IMR-90 (cell line): Measurements from ENCODE around the gene APOA4. TPM values are rescaled to one million over a fixed set of nuclear protein-coding genes. Genes with fewer than 3 reads are reported as not detected.

Experiments
- ATAC-seq: fragments of 200-7000 bp; cut with Tn5 transposase; 2 replicates; pipeline ENCODE4 v1.9.1; 2020; ENCODE audit warnings: low read depth, mild to moderate bottlenecking, moderate library complexity
- BruUV-seq: library from RNA; stranded (reverse); fragments of 400-500 nt; replicated peaks from 2 replicates; lab custom pipeline; 2021; lab: Mats Ljungman, UMichigan
- CTCF ChIA-PET: fragments of 300-600 bp; formaldehyde crosslinking; extraction: SDS; loops from one replicate; lab custom pipeline; 2021; ENCODE audit warnings: antibody characterized with exemption; lab: Yijun Ruan, JAX
- POLR2A ChIA-PET: fragments of 300-600 bp; sonication (Branson Sonifier 250); formaldehyde crosslinking; loops from one replicate; lab custom pipeline; 2022; ENCODE audit warnings: antibody characterized with exemption; ENCODE audit not compliant: unreplicated experiment; lab: Charles Lee
- DNase-seq: peaks from one replicate; pipeline ENCODE4 v3.0.0; 2013
- H2AFZ ChIP-seq: replicated peaks from 2 replicates; pipeline ENCODE3; 2013; ENCODE audit warnings: low read length, mild to moderate bottlenecking; ENCODE audit not compliant: poor library complexity
- H2AK5ac ChIP-seq: 2 replicates; pipeline ENCODE4 v1.6.1; 2013; ENCODE audit warnings: low read depth, low read length, inconsistent platforms
- H2AK9ac ChIP-seq: replicated peaks from 2 replicates; pipeline ENCODE3; 2013; ENCODE audit warnings: mild to moderate bottlenecking, low read depth, low read length, moderate library complexity; ENCODE audit not compliant: poor library complexity
- H2BK120ac ChIP-seq: 2 replicates; pipeline ENCODE4 v1.6.1; 2013; ENCODE audit warnings: low read depth, low read length, inconsistent platforms
- H2BK15ac ChIP-seq: 3 replicates; pipeline ENCODE4 v1.6.1; 2013; ENCODE audit warnings: low read depth, low read length, inconsistent platforms
- H2BK20ac ChIP-seq: 2 replicates; pipeline ENCODE4 v1.6.1; 2013; ENCODE audit warnings: low read depth, mild to moderate bottlenecking, inconsistent platforms, low read length, moderate library complexity
- H2BK5ac ChIP-seq: 2 replicates; pipeline ENCODE4 v1.6.1; 2013; ENCODE audit warnings: mild to moderate bottlenecking, low read depth, low read length, inconsistent platforms; ENCODE audit not compliant: poor library complexity, severe bottlenecking
- H3K14ac ChIP-seq: replicated peaks from 2 replicates; pipeline ENCODE4 v1.6.1; 2013; ENCODE audit warnings: low read depth, low read length, inconsistent platforms
- H3K18ac ChIP-seq: 2 replicates; pipeline ENCODE4 v1.6.1; 2013; ENCODE audit warnings: low read depth, low read length, control low read depth
- H3K23ac ChIP-seq: 2 replicates; pipeline ENCODE4 v1.6.1; 2013; ENCODE audit warnings: low read depth, low read length, inconsistent platforms
- H3K27ac ChIP-seq: 2 replicates; pipeline ENCODE4 v1.5.1; 2013; ENCODE audit warnings: mild to moderate bottlenecking, control low read depth, low read length; ENCODE audit not compliant: insufficient read depth
- H3K27me3 ChIP-seq: 2 replicates; pipeline ENCODE4 v1.6.1; 2013; ENCODE audit warnings: low read length; ENCODE audit not compliant: control insufficient read depth, insufficient read depth
- H3K36me3 ChIP-seq: 2 replicates; pipeline ENCODE4 v1.6.1; 2013; ENCODE audit warnings: low read length, mixed read lengths; ENCODE audit not compliant: control insufficient read depth, insufficient read depth
- H3K4ac ChIP-seq: 2 replicates; pipeline ENCODE4 v1.6.1; 2013; ENCODE audit warnings: low read depth, low read length, inconsistent platforms
- H3K4me1 ChIP-seq: 2 replicates; pipeline ENCODE4 v1.6.1; 2013; ENCODE audit warnings: low read length, mixed read lengths; ENCODE audit not compliant: control insufficient read depth, insufficient read depth
- H3K4me2 ChIP-seq: 2 replicates; pipeline ENCODE4 v1.6.1; 2013; ENCODE audit warnings: low read depth, mild to moderate bottlenecking, control low read depth, low read length, moderate library complexity
- H3K4me3 ChIP-seq: 2 replicates; pipeline ENCODE4 v1.5.1; 2013; ENCODE audit warnings: low read depth, mild to moderate bottlenecking, control low read depth, low read length, moderate library complexity; ENCODE audit not compliant: insufficient read depth
- H3K56ac ChIP-seq: 2 replicates; pipeline ENCODE4 v1.6.1; 2013; ENCODE audit warnings: low read length, inconsistent platforms; ENCODE audit not compliant: insufficient read depth; ENCODE audit errors: extremely low read depth
- H3K79me1 ChIP-seq, 2 experiments: 2 replicates each; pipeline ENCODE4 v1.6.1; 2013; ENCODE audit warnings: low read length in 2 of 2, inconsistent platforms in 1 of 2, low read depth in 1 of 2
- H3K9ac ChIP-seq: 2 replicates; pipeline ENCODE4 v1.6.1; 2013; ENCODE audit warnings: low read depth, low read length, control low read depth
- H3K9me1 ChIP-seq: 2 replicates; pipeline ENCODE4 v1.6.1; 2013; ENCODE audit warnings: low read length, inconsistent platforms; ENCODE audit not compliant: insufficient read depth
- H3K9me3 ChIP-seq: 2 replicates; pipeline ENCODE4 v1.6.1; 2013; ENCODE audit warnings: low read length; ENCODE audit not compliant: control insufficient read depth, insufficient read depth
- H4K20me1 ChIP-seq: 2 replicates; pipeline ENCODE4 v1.6.1; 2013; ENCODE audit warnings: low read length, inconsistent platforms; ENCODE audit not compliant: insufficient read depth
- H4K5ac ChIP-seq: 2 replicates; pipeline ENCODE4 v1.6.1; 2013; ENCODE audit warnings: mild to moderate bottlenecking, low read depth, low read length, control low read depth
- H4K8ac ChIP-seq, 2 experiments: 2 replicates each; pipeline ENCODE4 v1.6.1; 2013; ENCODE audit warnings: low read depth in 2 of 2, low read length in 2 of 2, control low read depth in 1 of 2, inconsistent platforms in 1 of 2
- H4K91ac ChIP-seq: 2 replicates; pipeline ENCODE4 v1.6.1; 2013; ENCODE audit warnings: low read depth, low read length, inconsistent platforms; ENCODE audit not compliant: insufficient read depth
- BHLHE40 ChIP-seq: fragments of 150-350 bp; IDR thresholded peaks from 2 replicates; pipeline ENCODE4 v1.6.1; 2016; ENCODE audit warnings: mild to moderate bottlenecking, low read depth, low read length
- CEBPB ChIP-seq: IDR thresholded peaks from 2 replicates; pipeline ENCODE4 v1.6.1; 2012; ENCODE audit warnings: low read depth, low read length, improper control_type of control experiment
- CHD1 ChIP-seq: IDR thresholded peaks from 2 replicates; pipeline ENCODE4 v1.6.1; 2012; ENCODE audit warnings: low read depth, low read length, improper control_type of control experiment
- FOS ChIP-seq: fragments of 150-350 bp; IDR thresholded peaks from 2 replicates; pipeline ENCODE4 v1.6.1; 2016; ENCODE audit warnings: low read depth, low read length
- MXI1 ChIP-seq: IDR thresholded peaks from 2 replicates; pipeline ENCODE4 v1.6.1; 2012; ENCODE audit warnings: low read depth, mild to moderate bottlenecking, low read length, moderate library complexity, borderline replicate concordance
- POLR2A ChIP-seq: IDR thresholded peaks from 2 replicates; pipeline ENCODE4 v1.6.1; 2012; ENCODE audit warnings: mild to moderate bottlenecking, low read depth, low read length
- RCOR1 ChIP-seq: IDR thresholded peaks from 2 replicates; pipeline ENCODE4 v1.6.1; 2012; ENCODE audit warnings: mild to moderate bottlenecking, low read length, improper control_type of control experiment; ENCODE audit not compliant: insufficient replicate concordance
- RFX5 ChIP-seq: IDR thresholded peaks from 2 replicates; pipeline ENCODE4 v1.8.0; 2012; ENCODE audit warnings: low read depth, mild to moderate bottlenecking, low read length, moderate library complexity
- SMC3 ChIP-seq: fragments of 150-350 bp; IDR thresholded peaks from 2 replicates; pipeline ENCODE4 v1.6.1; 2016; ENCODE audit warnings: low read depth, mild to moderate bottlenecking, antibody characterized with exemption, low read length, moderate library complexity
- WGBS, 2 experiments: methylation state at CpG; one replicate each; pipeline versions ENCODE4 v1.1.5 to v1.1.7; 2013; ENCODE audit warnings: missing lambda C conversion rate in 2 of 2; ENCODE audit not compliant: insufficient read length in 1 of 2; ENCODE audit errors: extremely low coverage in 2 of 2; 5-methylcytosine and 5-hydroxymethylcytosine counted together
- dilution Hi-C: fragments of 300-500 bp; cut with HindIII; formaldehyde crosslinking; loops from one replicate; pipeline ENCODE4 v1.14.3; 2018; ENCODE audit warnings: low sequenced_read_pairs; ENCODE audit not compliant: unreplicated experiment
- in situ Hi-C: fragments of 300-500 bp; cut with MboI; formaldehyde crosslinking; loops from 3 replicates; pipeline ENCODE4 v1.14.3; 2019; ENCODE audit warnings: low sequenced_read_pairs, inconsistent platforms, mixed read lengths
- intact Hi-C: fragments of 100-400 bp; cut with micrococcal nuclease; formaldehyde crosslinking; loops from 2 replicates; pipeline ENCODE4 v1.10.0; 2022
- polyA plus RNA-seq, 3 experiments: library from polyadenylated mRNA; depleted of rRNA; stranded (reverse); fragments of >200 nt; gene quantifications; 2 replicates each; pipeline ENCODE4 v1.2.3, GENCODE V29; 2012; ENCODE audit warnings: low replicate concordance in 1 of 3
- total RNA-seq: library from RNA; depleted of rRNA; stranded (reverse); fragments of >200 nt; gene quantifications from 2 replicates; pipeline ENCODE4 v1.2.3, GENCODE V29; 2012
- TF ChIP-seq, protein P1 (sequence below): conservative IDR thresholded peaks from 2 replicates; pipeline ENCODE4 v1.5.1; 2012; ENCODE audit warnings: mild to moderate bottlenecking, low read depth, low read length, improper control_type of control experiment

The APOA4 gene
- total and polyA plus RNA-seq, 2 of the 4 experiments (the other 2 are of a cell fraction), result not detected

GRCh38 chr11:116811194-116811593 lies 11.9 kb downstream of the APOA4 start:
- no peak overlapping the region for H2AFZ ChIP-seq
- WGBS, 2 experiments, result no CpG with 5 or more reads among the region's 3 CpGs
- no peak overlapping the region for H3K4me3 ChIP-seq
- CTCF ChIA-PET, result no interaction called here
- no peak overlapping the region for H3K4me2 ChIP-seq
- no peak overlapping the region for H3K9ac ChIP-seq
- no peak overlapping the region for H3K23ac ChIP-seq
- H3K4ac ChIP-seq, result no peak overlapping the region
- no peaks in the 10 kb centered on the region for H3K79me1 ChIP-seq
- TF ChIP-seq FOS (no peak), SMC3 (no peak), CEBPB (no peak), BHLHE40 (no peak), RCOR1 (no peak), CHD1 (no peak), MXI1 (no peak), POLR2A (no peak), RFX5 (no peak)
- TF ChIP-seq, protein P1, sequence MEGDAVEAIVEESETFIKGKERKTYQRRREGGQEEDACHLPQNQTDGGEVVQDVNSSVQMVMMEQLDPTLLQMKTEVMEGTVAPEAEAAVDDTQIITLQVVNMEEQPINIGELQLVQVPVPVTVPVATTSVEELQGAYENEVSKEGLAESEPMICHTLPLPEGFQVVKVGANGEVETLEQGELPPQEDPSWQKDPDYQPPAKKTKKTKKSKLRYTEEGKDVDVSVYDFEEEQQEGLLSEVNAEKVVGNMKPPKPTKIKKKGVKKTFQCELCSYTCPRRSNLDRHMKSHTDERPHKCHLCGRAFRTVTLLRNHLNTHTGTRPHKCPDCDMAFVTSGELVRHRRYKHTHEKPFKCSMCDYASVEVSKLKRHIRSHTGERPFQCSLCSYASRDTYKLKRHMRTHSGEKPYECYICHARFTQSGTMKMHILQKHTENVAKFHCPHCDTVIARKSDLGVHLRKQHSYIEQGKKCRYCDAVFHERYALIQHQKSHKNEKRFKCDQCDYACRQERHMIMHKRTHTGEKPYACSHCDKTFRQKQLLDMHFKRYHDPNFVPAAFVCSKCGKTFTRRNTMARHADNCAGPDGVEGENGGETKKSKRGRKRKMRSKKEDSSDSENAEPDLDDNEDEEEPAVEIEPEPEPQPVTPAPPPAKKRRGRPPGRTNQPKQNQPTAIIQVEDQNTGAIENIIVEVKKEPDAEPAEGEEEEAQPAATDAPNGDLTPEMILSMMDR, result no peak
- no peak overlapping the region for H3K18ac ChIP-seq
- dilution Hi-C loops (no loop called here), in situ Hi-C loops (no loop called here), intact Hi-C loops (no loop called here)
- H2BK15ac ChIP-seq, result no peak overlapping the region
- DNase-seq, result no peak
- peaks cover 3% of the 10 kb centered on the region; the same call in 1 of the 2 replicates for H3K4me1 ChIP-seq
- POLR2A ChIA-PET, result no interaction called here
- no peak overlapping the region for H4K91ac ChIP-seq
- no peak overlapping the region for H4K8ac ChIP-seq
- H3K27ac ChIP-seq, result no peak overlapping the region
- ATAC-seq, result no peak
- BruUV-seq, result no TSS peak
- H2BK120ac ChIP-seq, result no peak overlapping the region
- no peaks in the 10 kb centered on the region for H4K20me1 ChIP-seq
- no peak overlapping the region for H2AK9ac ChIP-seq
- H2BK5ac ChIP-seq, result no peak overlapping the region
- no peak overlapping the region for H2BK20ac ChIP-seq
- no peak overlapping the region for H2AK5ac ChIP-seq
- H3K27me3 ChIP-seq, result peaks cover 4% of the 10 kb centered on the region; the same call in 1 of the 2 replicates
- H3K14ac ChIP-seq, result no peak overlapping the region
- peaks cover 3% of the 10 kb centered on the region for H3K9me3 ChIP-seq
- no peak overlapping the region for H4K5ac ChIP-seq
- H3K9me1 ChIP-seq, result no peaks in the 10 kb centered on the region
- no peak overlapping the region for H3K56ac ChIP-seq
- no peaks in the 10 kb centered on the region for H3K36me3 ChIP-seq
